Karpas-422 (cell line): ENCODE results near the gene AGAP1. TPM values are rescaled to one million over a fixed set of nuclear protein-coding genes. Genes with fewer than 3 reads are reported as not detected.

Experiments used
- DNase-seq: peaks from one replicate; pipeline ENCODE4 v3.0.0-alpha.2; 2015
- H2AFZ ChIP-seq: fragments of 200-600 bp; sonication (generic); 2 replicates; pipeline ENCODE4 v1.6.1; 2014; ENCODE audit warnings: antibody characterized with exemption, low read length, mixed read lengths
- H3K27ac ChIP-seq: fragments of 200-600 bp; sonication (generic); 2 replicates; pipeline ENCODE4 v1.5.1; 2014; ENCODE audit warnings: mild to moderate bottlenecking, low read length, moderate library complexity
- H3K27me3 ChIP-seq: fragments of 200-600 bp; sonication (generic); 2 replicates; pipeline ENCODE4 v1.6.1; 2014; ENCODE audit warnings: low read length, mixed read lengths
- H3K36me3 ChIP-seq: fragments of 200-600 bp; sonication (generic); 2 replicates; pipeline ENCODE4 v1.6.1; 2014; ENCODE audit warnings: low read length, mixed read lengths; ENCODE audit not compliant: insufficient read depth
- H3K4me1 ChIP-seq: fragments of 200-600 bp; sonication (generic); 2 replicates; pipeline ENCODE4 v1.6.1; 2014; ENCODE audit warnings: mild to moderate bottlenecking, low read length, mixed read lengths
- H3K4me2 ChIP-seq: fragments of 200-600 bp; sonication (generic); 2 replicates; pipeline ENCODE4 v1.6.1; 2014; ENCODE audit warnings: low read length, low read depth, mild to moderate bottlenecking; ENCODE audit not compliant: poor library complexity, severe bottlenecking
- H3K4me3 ChIP-seq: fragments of 200-600 bp; sonication (generic); 2 replicates; pipeline ENCODE4 v1.5.1; 2014; ENCODE audit warnings: mild to moderate bottlenecking, antibody characterized with exemption, low read length, mixed read lengths
- H3K79me2 ChIP-seq: fragments of 200-600 bp; sonication (generic); 2 replicates; pipeline ENCODE4 v1.6.1; 2014; ENCODE audit warnings: mild to moderate bottlenecking, low read length, mixed read lengths
- H3K9ac ChIP-seq: fragments of 200-600 bp; sonication (generic); 2 replicates; pipeline ENCODE4 v1.6.0; 2014; ENCODE audit warnings: low read length
- H3K9me2 ChIP-seq: fragments of 200-600 bp; sonication (generic), shearing (Covaris generic); replicated peaks from 2 replicates; pipeline ENCODE4 v1.6.0; 2014; ENCODE audit warnings: mild to moderate bottlenecking, low read length, moderate library complexity; ENCODE audit not compliant: insufficient read depth
- H3K9me3 ChIP-seq: fragments of 300-700, 200-600 bp; sonication (generic); 2 replicates; pipeline ENCODE4 v1.6.1; 2014; ENCODE audit warnings: low read length, mixed read lengths
- H4K20me1 ChIP-seq: fragments of 200-600 bp; sonication (generic); 2 replicates; pipeline ENCODE4 v1.6.1; 2014; ENCODE audit warnings: mild to moderate bottlenecking, antibody characterized with exemption, low read length, low read depth; ENCODE audit not compliant: insufficient read depth
- total RNA-seq: library from RNA; depleted of rRNA; stranded (reverse); fragments of >200 nt; shearing (Covaris generic); gene quantifications from 2 replicates; pipeline ENCODE4 v1.2.3, GENCODE V29; 2014; ENCODE audit warnings: low replicate concordance

The AGAP1 gene
- total RNA-seq, 1 experiment from 2014 or later: not detected

GRCh38 chr2:235937087-235937486, 443.2 kb downstream of the AGAP1 start:
- no peaks in the 10 kb centered on the region for H3K4me1 ChIP-seq
- H3K4me3 ChIP-seq: no peak overlapping the region
- no peak overlapping the region for H3K27ac ChIP-seq
- DNase-seq: no peak
- H4K20me1 ChIP-seq: no peaks in the 10 kb centered on the region
- H3K9ac ChIP-seq: no peak overlapping the region
- H3K27me3 ChIP-seq: no peaks in the 10 kb centered on the region
- H3K9me2 ChIP-seq: no peaks in the 10 kb centered on the region
- peaks cover 5% of the 10 kb centered on the region; the same call in 1 of the 2 replicates for H3K9me3 ChIP-seq
- H3K36me3 ChIP-seq: no peaks in the 10 kb centered on the region
- no peak overlapping the region for H3K4me2 ChIP-seq
- H3K79me2 ChIP-seq: no peaks in the 10 kb centered on the region
- no peak overlapping the region for H2AFZ ChIP-seq

GRCh38 chr2:235937526-235937925, 443.7 kb downstream of the AGAP1 start:
- Histone ChIP-seq H3K4me2 (no peak overlapping the region), H3K9ac (no peak overlapping the region), H3K4me1 (no peaks in the 10 kb centered on the region), H3K9me3 (peaks cover 5% of the 10 kb centered on the region; the same call in 1 of the 2 replicates), H2AFZ (no peak overlapping the region), H3K36me3 (no peaks in the 10 kb centered on the region), H3K9me2 (no peaks in the 10 kb centered on the region), H4K20me1 (no peaks in the 10 kb centered on the region), H3K27me3 (no peaks in the 10 kb centered on the region), H3K4me3 (no peak overlapping the region), H3K27ac (no peak overlapping the region), H3K79me2 (no peaks in the 10 kb centered on the region)
- DNase-seq: no peak

GRCh38 chr2:235937936-235938335, 444.1 kb downstream of the AGAP1 start:
- no peaks in the 10 kb centered on the region for H3K79me2 ChIP-seq
- no peaks in the 10 kb centered on the region for H3K36me3 ChIP-seq
- no peak for DNase-seq

GRCh38 chr2:235938611-235939010, 444.8 kb downstream of the AGAP1 start:
- no peaks in the 10 kb centered on the region for H3K79me2 ChIP-seq
- H3K9me3 ChIP-seq: peaks cover 5% of the 10 kb centered on the region; the same call in 1 of the 2 replicates
- no peaks in the 10 kb centered on the region for H4K20me1 ChIP-seq
- no peak overlapping the region for H3K27ac ChIP-seq
- no peaks in the 10 kb centered on the region for H3K36me3 ChIP-seq
- no peak overlapping the region for H3K4me3 ChIP-seq
- no peak overlapping the region for H3K9ac ChIP-seq
- no peaks in the 10 kb centered on the region for H3K4me1 ChIP-seq
- H3K27me3 ChIP-seq: no peaks in the 10 kb centered on the region
- DNase-seq: no peak
- H3K9me2 ChIP-seq: no peaks in the 10 kb centered on the region
- no peak overlapping the region for H3K4me2 ChIP-seq
- no peak overlapping the region for H2AFZ ChIP-seq

More at GRCh38 chr2:235937936-235938335, 444.1 kb downstream of the AGAP1 start:
- Histone ChIP-seq H2AFZ (no peak overlapping the region), H3K27ac (no peak overlapping the region), H3K4me3 (no peak overlapping the region), H3K9me2 (no peaks in the 10 kb centered on the region), H3K27me3 (no peaks in the 10 kb centered on the region), H3K9me3 (peaks cover 5% of the 10 kb centered on the region; the same call in 1 of the 2 replicates), H3K4me1 (no peaks in the 10 kb centered on the region), H3K4me2 (no peak overlapping the region), H4K20me1 (no peaks in the 10 kb centered on the region), H3K9ac (no peak overlapping the region)

GRCh38 chr2:235939471-235939870, 445.6 kb downstream of the AGAP1 start:
- H3K36me3 ChIP-seq: no peaks in the 10 kb centered on the region
- no peak overlapping the region for H3K4me2 ChIP-seq
- no peak overlapping the region for H3K9ac ChIP-seq
- H2AFZ ChIP-seq: no peak overlapping the region
- no peak overlapping the region for H3K27ac ChIP-seq
- no peak for DNase-seq
- H3K27me3 ChIP-seq: no peaks in the 10 kb centered on the region
- no peak overlapping the region for H3K4me3 ChIP-seq
- H3K9me3 ChIP-seq: peaks cover 5% of the 10 kb centered on the region; the same call in 1 of the 2 replicates
- H3K4me1 ChIP-seq: no peaks in the 10 kb centered on the region
- no peaks in the 10 kb centered on the region for H4K20me1 ChIP-seq
- H3K79me2 ChIP-seq: no peaks in the 10 kb centered on the region
- H3K9me2 ChIP-seq: no peaks in the 10 kb centered on the region

GRCh38 chr2:235940330-235940729, 446.5 kb downstream of the AGAP1 start:
- no peaks in the 10 kb centered on the region for H3K4me1 ChIP-seq
- H3K9ac ChIP-seq: no peak overlapping the region
- no peaks in the 10 kb centered on the region for H4K20me1 ChIP-seq
- no peak for DNase-seq
- H3K4me2 ChIP-seq: no peak overlapping the region
- H3K36me3 ChIP-seq: no peaks in the 10 kb centered on the region
- no peaks in the 10 kb centered on the region for H3K27me3 ChIP-seq
- H3K4me3 ChIP-seq: no peak overlapping the region
- H2AFZ ChIP-seq: no peak overlapping the region
- no peak overlapping the region for H3K27ac ChIP-seq
- H3K9me3 ChIP-seq: peaks cover 5% of the 10 kb centered on the region; the same call in 1 of the 2 replicates
- H3K9me2 ChIP-seq: no peaks in the 10 kb centered on the region
- H3K79me2 ChIP-seq: no peaks in the 10 kb centered on the region

GRCh38 chr2:235944591-235944990, 450.7 kb downstream of the AGAP1 start:
- no peaks in the 10 kb centered on the region for H3K4me1 ChIP-seq
- no peak overlapping the region for H3K9ac ChIP-seq
- DNase-seq: no peak
- no peak overlapping the region for H3K27ac ChIP-seq
- no peaks in the 10 kb centered on the region for H3K9me3 ChIP-seq
- no peak overlapping the region for H3K4me3 ChIP-seq
- H3K36me3 ChIP-seq: no peaks in the 10 kb centered on the region
- no peaks in the 10 kb centered on the region for H4K20me1 ChIP-seq
- no peaks in the 10 kb centered on the region for H3K9me2 ChIP-seq
- no peaks in the 10 kb centered on the region for H3K79me2 ChIP-seq
- no peak overlapping the region for H2AFZ ChIP-seq
- H3K4me2 ChIP-seq: no peak overlapping the region
- no peaks in the 10 kb centered on the region for H3K27me3 ChIP-seq

- H2AFZ ChIP-seq: no peak overlapping the region
- H3K9me3 ChIP-seq: no peaks in the 10 kb centered on the region
- no peak for DNase-seq
- no peak overlapping the region for H3K4me3 ChIP-seq
- H3K4me2 ChIP-seq: no peak overlapping the region
- no peak overlapping the region for H3K27ac ChIP-seq
- H4K20me1 ChIP-seq: no peaks in the 10 kb centered on the region
- H3K79me2 ChIP-seq: no peaks in the 10 kb centered on the region
- no peak overlapping the region for H3K9ac ChIP-seq
- no peaks in the 10 kb centered on the region for H3K4me1 ChIP-seq
- no peaks in the 10 kb centered on the region for H3K9me2 ChIP-seq
- no peaks in the 10 kb centered on the region for H3K36me3 ChIP-seq
- H3K27me3 ChIP-seq: no peaks in the 10 kb centered on the region
Observed at GRCh38 chr2:235945608-235946140, 451.8 kb downstream of the AGAP1 start.
